Kidney capillary endothelial cell (primary cell): ENCODE results near the gene CTDSP2.
"Not testable (repeated sequence)": the region's sequence is repeated elsewhere in the genome, so short reads cannot be mapped to it uniquely, and the experiment has no call there.

Experiments used
- DNase-seq: peaks from one replicate; pipeline ENCODE4 v3.0.0-alpha.2; 2018; ENCODE audit warnings: low spot score

The CTDSP2 gene, protein sequence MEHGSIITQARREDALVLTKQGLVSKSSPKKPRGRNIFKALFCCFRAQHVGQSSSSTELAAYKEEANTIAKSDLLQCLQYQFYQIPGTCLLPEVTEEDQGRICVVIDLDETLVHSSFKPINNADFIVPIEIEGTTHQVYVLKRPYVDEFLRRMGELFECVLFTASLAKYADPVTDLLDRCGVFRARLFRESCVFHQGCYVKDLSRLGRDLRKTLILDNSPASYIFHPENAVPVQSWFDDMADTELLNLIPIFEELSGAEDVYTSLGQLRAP

GRCh38 chr12:57846577-57847319 is at the start of gene CTDSP2:
TSS of gene CTDSP2 (minus strand) at chr12:57846729. CDS start at chr12:57846435, 294 bp downstream.
- peak; percentile 93 for DNase-seq

GRCh38 chr12:57896115-57896433 is 49.5 kb upstream of the CTDSP2 start:
- no peak for DNase-seq

DNA sequence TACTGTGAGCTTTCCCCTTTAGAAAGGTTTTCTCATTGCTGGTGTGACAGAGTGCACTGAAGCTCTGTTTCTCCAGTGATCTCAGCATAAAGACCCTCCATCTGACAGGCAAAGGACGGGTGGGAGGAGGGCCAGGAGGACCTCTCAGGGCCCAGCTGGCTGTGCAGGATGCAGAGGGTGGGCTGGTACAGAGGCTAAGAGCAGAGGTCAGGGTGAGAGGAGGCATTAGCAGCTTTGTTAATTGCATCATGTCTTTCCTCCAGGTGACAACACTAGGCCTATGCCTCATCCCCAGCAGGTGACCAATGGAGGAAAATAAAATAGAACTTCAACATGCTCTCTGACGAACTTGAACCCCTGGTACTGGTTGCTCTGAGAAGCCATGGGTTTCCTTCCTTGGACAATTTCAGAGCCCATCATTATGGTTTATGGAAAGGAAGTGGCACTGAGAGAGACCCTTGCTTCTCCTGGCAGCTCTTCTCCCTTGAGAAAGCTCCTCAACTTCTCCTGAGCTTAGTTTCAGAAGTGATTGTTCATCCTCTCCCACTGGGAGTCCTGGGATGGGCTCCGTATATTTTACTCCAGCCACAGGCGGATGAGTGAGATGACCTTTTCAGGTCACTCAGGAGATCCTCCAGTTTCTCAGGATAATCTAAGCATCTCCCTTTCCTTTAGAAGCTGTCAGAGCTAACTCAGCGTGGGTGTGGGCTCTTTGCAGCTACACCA is 49.0 kb upstream of the CTDSP2 start:
- DNase-seq: no peak

DNA sequence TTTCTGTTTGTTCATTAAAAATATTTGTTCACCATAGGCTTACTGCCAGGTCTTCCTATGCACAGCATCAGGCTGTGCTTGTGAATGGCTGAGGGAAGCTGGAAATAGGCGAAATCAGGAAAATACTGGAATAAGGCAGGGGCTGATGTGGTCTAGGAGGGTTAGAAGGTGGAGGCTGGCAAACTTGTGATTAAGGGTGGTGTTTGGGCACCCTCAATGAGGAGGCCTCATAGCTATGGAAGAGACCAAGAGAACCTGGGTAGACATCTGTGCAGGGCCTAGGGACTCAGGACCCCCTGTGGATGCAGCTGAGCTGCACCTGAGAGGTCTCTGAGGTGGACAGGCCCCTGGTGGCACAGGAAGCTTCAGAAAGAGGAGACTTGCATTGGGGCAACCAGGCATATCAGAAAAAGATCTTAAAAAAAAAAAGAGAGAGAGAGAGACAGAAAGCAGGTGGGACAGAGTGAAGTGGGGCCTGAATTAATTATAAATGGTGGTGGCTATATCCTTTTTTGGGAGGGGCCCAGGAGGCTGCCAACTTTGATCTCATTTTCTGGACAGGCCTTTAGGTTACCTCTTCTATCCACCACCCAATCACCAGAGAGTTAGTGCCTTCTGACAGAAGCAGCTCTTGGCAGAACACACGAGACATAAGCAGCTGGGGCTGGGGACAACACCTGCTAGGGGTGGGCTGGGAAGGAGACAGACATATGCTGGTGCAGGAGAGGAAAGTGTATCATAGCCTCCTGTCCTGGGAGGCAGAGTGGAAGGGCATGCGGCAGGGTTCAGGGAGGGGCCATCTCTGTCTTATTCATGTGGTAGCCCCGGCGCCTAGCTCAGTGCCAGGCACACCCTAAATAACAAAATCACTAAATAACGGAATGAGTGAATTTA is 48.1 kb upstream of the CTDSP2 start:
- DNase-seq: no peak

GRCh38 chr12:57893431-57894353 is 47.2 kb upstream of the CTDSP2 start:
- peak; percentile 15 for DNase-seq

GRCh38 chr12:57892232-57892972 is 45.9 kb upstream of the CTDSP2 start:
- no peak for DNase-seq

GRCh38 chr12:57891542-57892228 is 45.2 kb upstream of the CTDSP2 start:
- DNase-seq: no peak

DNA sequence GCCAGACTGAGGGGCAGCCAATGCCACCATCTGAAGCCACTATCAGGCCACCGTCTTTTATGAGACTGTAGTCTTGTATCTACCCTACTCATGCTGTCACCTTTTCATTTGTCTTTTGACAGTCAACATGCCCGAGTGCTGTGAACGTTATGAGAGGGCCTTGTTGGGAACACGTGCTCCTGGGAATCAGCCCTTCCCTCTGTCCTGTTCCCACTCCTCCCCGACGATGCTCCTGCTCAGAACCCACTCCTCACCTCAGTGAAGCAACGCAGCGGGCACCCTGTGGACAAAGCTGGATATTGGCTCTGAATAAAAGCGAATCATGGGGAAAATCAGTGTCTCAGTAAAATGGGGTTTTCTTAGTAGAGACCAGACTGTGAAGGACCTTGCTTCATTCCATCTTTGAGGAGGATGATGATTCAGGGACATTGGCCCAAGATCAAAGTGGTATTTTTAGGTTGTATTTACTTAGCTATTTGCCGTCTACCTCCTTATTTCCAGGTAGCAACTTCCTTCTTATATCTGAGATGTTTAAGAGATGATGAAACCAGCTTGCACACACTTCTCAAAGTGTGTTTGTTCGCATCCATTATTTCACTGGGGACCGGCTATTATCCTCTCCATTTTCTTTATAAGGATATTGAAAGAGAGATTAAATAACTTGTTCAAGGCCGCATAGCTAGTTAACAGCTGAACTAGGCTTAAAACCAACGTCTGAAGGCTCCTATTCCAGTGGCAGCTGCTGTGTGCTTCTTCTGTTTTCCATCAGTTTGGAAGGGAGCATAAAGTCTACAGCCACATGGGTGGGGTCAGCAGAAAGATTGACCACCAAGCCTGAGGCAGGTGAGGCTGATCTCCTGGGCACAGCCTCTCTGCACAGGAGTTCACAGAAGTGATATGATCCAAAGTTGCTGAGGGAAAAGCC is 43.9 kb upstream of the CTDSP2 start:
- DNase-seq: no peak

- no peak for DNase-seq
These were observed 43.0 kb upstream of the CTDSP2 start for GRCh38 chr12:57889500-57889989.

- peak; percentile 32 for DNase-seq
These were observed 42.1 kb upstream of the CTDSP2 start for GRCh38 chr12:57888409-57889157.

DNA sequence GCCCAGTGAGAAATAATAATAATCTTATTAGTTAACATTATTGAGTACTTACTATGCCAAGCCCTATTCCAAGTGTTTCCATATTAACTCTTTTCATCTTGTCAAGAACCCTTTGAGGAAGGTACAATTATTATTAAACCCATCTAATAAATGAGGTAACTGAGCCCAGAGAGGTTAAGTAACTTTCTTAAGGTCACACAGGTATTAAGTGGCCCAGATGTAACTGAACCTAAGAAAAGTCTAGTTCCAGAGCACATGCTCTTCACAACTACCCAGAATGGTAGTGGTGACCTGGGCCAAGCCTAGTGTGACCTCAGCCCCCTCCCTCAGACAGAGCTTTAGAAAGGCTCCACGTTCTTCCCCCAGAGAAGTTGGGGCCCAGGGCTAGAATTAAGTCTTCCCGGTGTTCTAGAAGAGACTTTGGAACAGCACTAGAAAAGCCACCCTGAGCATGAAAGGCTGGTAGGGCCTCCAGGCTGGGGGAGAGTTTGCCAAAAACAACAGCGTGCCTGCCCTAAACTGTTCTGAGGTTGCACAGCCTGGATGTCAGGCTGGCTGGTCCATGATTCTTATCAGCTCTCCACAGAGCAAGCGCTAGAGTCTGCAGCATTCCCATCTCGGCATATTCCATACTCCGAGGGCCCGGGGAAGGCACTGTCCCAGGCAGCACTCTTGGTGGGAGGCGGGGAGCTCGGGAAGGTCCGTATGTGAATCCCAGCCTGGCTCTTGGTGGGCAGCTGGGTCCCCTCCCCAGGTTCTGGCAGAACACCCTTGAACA is 41.3 kb upstream of the CTDSP2 start:
- DNase-seq: no peak

GRCh38 chr12:57886964-57887363 is 40.4 kb upstream of the CTDSP2 start:
- not testable (repeated sequence) for DNase-seq

DNA sequence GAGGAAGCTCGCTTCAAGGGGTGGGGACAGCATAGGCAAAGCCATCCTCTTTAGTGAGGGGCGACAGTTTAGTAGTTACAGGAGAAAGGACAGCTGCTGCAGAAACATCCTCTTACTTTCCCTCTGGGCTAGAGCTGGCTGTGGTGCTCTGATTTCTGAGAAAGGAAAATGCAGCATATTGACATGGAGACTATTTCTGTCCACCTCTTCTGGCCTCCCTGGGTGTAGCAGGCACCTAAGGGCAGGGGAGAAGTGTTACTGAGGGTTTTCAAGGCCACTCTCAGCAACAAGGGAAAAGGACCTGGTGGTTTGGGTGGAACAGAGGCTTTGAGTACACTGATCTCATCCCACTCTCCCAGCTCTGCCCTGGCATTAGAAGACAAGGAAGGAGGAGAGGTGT is 40.0 kb upstream of the CTDSP2 start:
- no peak for DNase-seq

GRCh38 chr12:57885207-57885606 is 38.7 kb upstream of the CTDSP2 start:
- DNase-seq: no peak

GRCh38 chr12:57883700-57884099 is 37.2 kb upstream of the CTDSP2 start:
- DNase-seq: no peak

DNA sequence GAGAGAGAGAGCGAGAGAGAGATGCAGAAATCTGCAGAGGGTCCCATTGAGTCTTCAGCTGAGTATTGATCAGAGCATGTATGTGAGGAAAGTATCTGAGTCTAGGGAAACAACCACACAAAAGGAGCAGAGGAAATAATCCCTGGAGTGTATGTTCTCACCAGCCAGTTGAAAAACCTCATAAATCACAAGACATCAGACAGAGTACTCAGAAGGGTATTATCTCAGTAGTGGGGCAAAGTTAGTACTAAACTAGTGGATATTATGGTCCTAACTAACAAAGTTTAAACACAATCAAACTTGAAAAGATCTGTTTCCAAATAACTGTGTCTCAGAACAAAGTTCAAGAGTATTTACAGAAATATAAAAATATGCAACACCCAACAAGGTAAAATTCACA is 36.5 kb upstream of the CTDSP2 start:
- DNase-seq: no peak

DNA sequence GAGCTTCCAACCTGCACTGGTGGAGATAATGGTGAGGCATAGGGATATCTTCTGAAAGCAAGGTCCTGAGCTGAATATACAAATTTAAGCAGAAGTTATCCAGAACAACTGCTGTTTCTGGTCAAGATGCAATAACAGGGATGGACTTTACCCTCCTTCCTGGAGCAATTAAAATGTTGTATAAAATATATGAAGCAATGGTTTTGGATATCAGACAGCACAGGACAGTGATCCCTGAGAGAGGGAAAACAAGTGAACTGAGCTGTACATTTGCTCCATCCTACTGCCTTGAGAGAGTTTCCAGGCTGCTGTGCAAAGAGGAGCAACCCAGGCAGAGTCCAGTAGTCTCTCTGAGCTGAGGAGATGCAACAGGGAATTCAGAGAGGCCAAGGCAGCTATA is 36.0 kb upstream of the CTDSP2 start:
- DNase-seq: no peak
